Osteoblast (primary cell): ENCODE results near the gene SIGLEC11. TPM values are rescaled to one million over a fixed set of nuclear protein-coding genes. Genes with fewer than 3 reads are reported as not detected.
A peak's percentile ranks its signal among the peaks of the same experiment; 100 is the strongest.

Experiments used
- DNase-seq: peaks from one replicate; pipeline ENCODE4 v3.0.0; 2011; ENCODE audit warnings: low spot score, mixed read lengths; ENCODE audit not compliant: insufficient read length; ENCODE audit errors: missing footprints
- H2AFZ ChIP-seq: 2 replicates; pipeline ENCODE4 v1.6.0; 2011; ENCODE audit warnings: mild to moderate bottlenecking, low read length
- H3K27ac ChIP-seq: 2 replicates; pipeline ENCODE4 v1.5.1; 2011; ENCODE audit warnings: mild to moderate bottlenecking, low read depth, low read length, moderate library complexity
- H3K27me3 ChIP-seq: 2 replicates; pipeline ENCODE4 v1.6.0; 2012; ENCODE audit warnings: mild to moderate bottlenecking, control low read depth, inconsistent platforms, low read length, moderate library complexity; ENCODE audit not compliant: insufficient read depth
- H3K36me3 ChIP-seq: 2 replicates; pipeline ENCODE4 v1.5.1; 2011; ENCODE audit warnings: mild to moderate bottlenecking, low read length, control low read depth, moderate library complexity; ENCODE audit not compliant: insufficient read depth
- H3K4me1 ChIP-seq: 2 replicates; pipeline ENCODE4 v1.5.1; 2011; ENCODE audit warnings: mild to moderate bottlenecking, low read length, control low read depth, moderate library complexity; ENCODE audit not compliant: insufficient read depth
- H3K4me2 ChIP-seq: 2 replicates; pipeline ENCODE4 v1.6.0; 2011; ENCODE audit warnings: mild to moderate bottlenecking, low read length; ENCODE audit not compliant: insufficient read depth
- H3K4me3 ChIP-seq: fragments of 200-600 bp; sonication (generic); 3 replicates; pipeline ENCODE4 v1.5.1; 2012; ENCODE audit warnings: mild to moderate bottlenecking, low read length, inconsistent platforms; ENCODE audit not compliant: insufficient read depth
- H3K79me2 ChIP-seq: 2 replicates; pipeline ENCODE4 v1.6.0; 2012; ENCODE audit warnings: mild to moderate bottlenecking, low read length, control low read depth, inconsistent platforms; ENCODE audit not compliant: insufficient read depth
- H3K9me3 ChIP-seq: 2 replicates; pipeline ENCODE4 v1.5.1; 2011; ENCODE audit warnings: low read depth, low read length, control low read depth
- H4K20me1 ChIP-seq: 2 replicates; pipeline ENCODE4 v1.6.0; 2012; ENCODE audit warnings: mild to moderate bottlenecking, low read length, control low read depth; ENCODE audit not compliant: insufficient read depth
- total RNA-seq: library from RNA; depleted of rRNA; stranded (reverse); fragments of >200 nt; gene quantifications from 2 replicates; pipeline ENCODE4 v1.2.3, GENCODE V29; 2012
- TF ChIP-seq, protein P1 (sequence below): IDR thresholded peaks from 2 replicates; pipeline ENCODE4 v1.5.1; 2011; ENCODE audit warnings: mild to moderate bottlenecking, low read depth, low read length, moderate library complexity; ENCODE audit errors: extremely low read depth

SIGLEC11 gene
- total RNA-seq, 1 donor, result under 0.01 TPM

DNA sequence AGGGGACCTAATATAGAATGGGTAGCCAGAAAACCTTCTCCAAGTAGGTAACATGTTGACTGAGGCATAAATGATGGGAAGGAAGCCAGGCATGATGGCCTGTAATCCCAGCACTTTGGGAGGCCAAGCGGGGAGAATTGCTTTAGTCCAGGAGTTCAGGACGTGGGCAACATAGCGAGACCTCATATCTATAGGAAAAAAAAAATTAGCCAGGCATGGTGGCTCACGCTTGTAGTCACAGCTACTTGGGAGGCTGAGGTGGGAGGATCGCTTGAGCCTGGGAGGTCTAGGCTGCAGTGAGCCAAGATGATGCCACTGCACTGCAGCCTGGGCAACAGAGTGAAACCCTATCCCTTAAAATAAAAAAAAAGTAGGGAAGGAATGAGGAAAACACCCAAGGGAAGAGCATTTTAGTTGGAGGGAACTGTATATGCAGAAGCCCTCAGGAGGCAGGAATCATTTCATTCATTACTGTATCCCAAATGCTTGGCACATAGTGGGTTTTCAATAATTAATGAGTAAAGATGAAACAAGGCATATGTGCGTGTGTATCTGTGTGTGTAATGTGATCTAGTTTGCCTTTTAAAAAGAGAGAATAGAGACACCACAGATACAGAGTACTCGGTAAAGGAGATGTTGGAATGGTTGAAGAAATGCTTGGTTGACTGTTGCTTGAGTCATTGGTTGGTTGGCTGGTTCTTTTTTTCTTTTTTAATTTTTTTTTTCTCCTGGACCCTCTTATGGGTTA lies 29.5 kb downstream of the SIGLEC11 start:
- H3K79me2 ChIP-seq, result peaks cover 26% of the 10 kb centered on the region
- peaks cover 3% of the 10 kb centered on the region for H3K4me1 ChIP-seq
- peaks cover 8% of the 10 kb centered on the region for H4K20me1 ChIP-seq
- no peak overlapping the region for H3K27ac ChIP-seq
- peaks cover 10% of the 10 kb centered on the region for H3K36me3 ChIP-seq
- no peak overlapping the region for H3K4me3 ChIP-seq
- no peak overlapping the region for H3K4me2 ChIP-seq
- H3K9me3 ChIP-seq, result no peaks in the 10 kb centered on the region
- H2AFZ ChIP-seq, result no peak overlapping the region
- H3K27me3 ChIP-seq, result no peaks in the 10 kb centered on the region
- TF ChIP-seq, protein P1, sequence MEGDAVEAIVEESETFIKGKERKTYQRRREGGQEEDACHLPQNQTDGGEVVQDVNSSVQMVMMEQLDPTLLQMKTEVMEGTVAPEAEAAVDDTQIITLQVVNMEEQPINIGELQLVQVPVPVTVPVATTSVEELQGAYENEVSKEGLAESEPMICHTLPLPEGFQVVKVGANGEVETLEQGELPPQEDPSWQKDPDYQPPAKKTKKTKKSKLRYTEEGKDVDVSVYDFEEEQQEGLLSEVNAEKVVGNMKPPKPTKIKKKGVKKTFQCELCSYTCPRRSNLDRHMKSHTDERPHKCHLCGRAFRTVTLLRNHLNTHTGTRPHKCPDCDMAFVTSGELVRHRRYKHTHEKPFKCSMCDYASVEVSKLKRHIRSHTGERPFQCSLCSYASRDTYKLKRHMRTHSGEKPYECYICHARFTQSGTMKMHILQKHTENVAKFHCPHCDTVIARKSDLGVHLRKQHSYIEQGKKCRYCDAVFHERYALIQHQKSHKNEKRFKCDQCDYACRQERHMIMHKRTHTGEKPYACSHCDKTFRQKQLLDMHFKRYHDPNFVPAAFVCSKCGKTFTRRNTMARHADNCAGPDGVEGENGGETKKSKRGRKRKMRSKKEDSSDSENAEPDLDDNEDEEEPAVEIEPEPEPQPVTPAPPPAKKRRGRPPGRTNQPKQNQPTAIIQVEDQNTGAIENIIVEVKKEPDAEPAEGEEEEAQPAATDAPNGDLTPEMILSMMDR, result no peak
- no peak for DNase-seq

DNA sequence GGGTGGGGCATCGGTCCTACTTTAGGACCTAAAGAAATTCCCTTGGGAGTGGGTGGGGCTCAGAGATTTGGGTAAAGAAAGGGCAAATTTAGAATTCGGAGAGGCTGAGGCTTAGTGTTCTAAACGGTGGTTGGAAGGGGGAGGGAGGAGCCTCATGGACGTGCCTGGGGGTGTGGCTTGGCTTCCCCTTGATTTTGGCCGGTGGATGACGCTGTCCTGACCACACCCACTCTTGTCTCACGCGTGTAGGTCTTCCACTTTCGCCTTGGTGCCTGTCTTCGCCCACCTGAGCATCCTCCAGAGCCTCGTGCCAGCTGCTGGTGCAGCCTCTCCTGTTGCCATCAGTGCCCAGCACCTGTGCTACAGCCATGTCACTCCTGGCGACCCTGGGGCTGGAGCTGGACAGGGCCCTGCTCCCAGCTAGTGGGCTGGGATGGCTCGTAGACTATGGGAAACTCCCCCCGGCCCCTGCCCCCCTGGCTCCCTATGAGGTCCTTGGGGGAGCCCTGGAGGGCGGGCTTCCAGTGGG lies 30.4 kb downstream of the SIGLEC11 start:
- Histone ChIP-seq H3K9me3 (no peaks in the 10 kb centered on the region), H3K4me2 (peak overlapping the region; percentile 83), H3K79me2 (peaks cover 34% of the 10 kb centered on the region), H3K4me3 (peak overlapping the region; percentile 91), H4K20me1 (peaks cover 8% of the 10 kb centered on the region), H3K27ac (no peak overlapping the region), H3K4me1 (peaks cover 3% of the 10 kb centered on the region), H3K27me3 (no peaks in the 10 kb centered on the region), H3K36me3 (peaks cover 16% of the 10 kb centered on the region), H2AFZ (no peak overlapping the region)
- peak; percentile 83 for DNase-seq
- TF ChIP-seq, protein P1, result no peak

DNA sequence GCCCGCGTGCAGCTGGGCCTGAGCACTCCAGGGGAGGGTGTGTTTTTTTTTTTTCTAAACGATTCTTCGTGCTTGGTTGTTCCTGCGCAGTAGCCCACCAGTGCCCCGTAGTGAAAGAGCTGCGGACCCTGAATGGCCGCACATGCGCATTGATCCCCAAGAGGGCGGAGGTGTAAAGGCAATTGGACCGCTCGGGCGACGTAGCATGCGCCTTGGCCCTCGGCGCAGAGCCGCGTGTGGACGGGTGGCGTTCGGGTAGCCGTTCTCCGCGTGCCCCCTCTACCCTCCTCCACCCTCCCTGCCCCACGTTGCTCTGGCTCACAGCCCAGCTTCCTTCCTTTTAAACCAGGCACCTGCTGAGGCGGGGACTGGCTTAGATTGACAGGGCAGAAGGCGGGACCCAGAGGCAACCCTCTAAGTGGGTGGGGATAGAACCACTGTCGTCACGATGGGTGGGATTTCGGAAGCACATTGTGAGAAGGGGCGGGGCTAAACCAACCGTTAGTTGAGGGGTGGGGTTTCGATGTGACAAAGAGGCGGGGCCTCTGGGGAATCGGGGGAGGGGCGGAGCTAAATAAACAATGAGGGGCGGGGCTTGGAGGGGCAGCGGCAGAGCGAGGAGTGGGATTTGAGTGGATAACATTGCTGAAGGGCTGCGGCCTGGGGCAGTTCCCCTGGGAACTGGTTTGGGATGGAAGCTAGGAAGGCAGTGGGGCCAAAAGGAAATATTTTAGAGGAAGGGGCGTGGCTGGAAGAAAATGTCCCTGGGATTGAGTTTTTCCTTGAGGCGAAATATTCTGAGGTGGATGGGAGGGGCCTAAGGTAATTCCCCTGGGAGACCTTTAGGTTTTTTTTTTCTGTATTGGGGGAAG lies 31.1 kb downstream of the SIGLEC11 start:
- peak; percentile 98 for DNase-seq
- peak overlapping the region; percentile 90 for H3K27ac ChIP-seq
- H2AFZ ChIP-seq, result peak overlapping the region; percentile 99
- peaks cover 19% of the 10 kb centered on the region for H3K36me3 ChIP-seq
- H3K9me3 ChIP-seq, result no peaks in the 10 kb centered on the region
- no peaks in the 10 kb centered on the region for H3K27me3 ChIP-seq
- H3K4me3 ChIP-seq, result peak overlapping the region; percentile 91
- H3K79me2 ChIP-seq, result peaks cover 41% of the 10 kb centered on the region
- H3K4me2 ChIP-seq, result peak overlapping the region; percentile 83
- TF ChIP-seq, protein P1, result no peak
- peaks cover 13% of the 10 kb centered on the region for H4K20me1 ChIP-seq
- H3K4me1 ChIP-seq, result peaks cover 3% of the 10 kb centered on the region
